NCI-H82 treated with DMSO at 0.1 percent for 48 hours (cell line): Measurements from ENCODE around the gene DNAJC4.

ENCODE experiments used
- DNase-seq: peaks from one replicate; lab custom pipeline; 2025; ENCODE audit not compliant: unreplicated experiment; lab: John Stamatoyannopoulos, UW

The DNAJC4 gene

GRCh38 chr11:64208086-64208795, 22.1 kb upstream of the DNAJC4 start:
- no peak for DNase-seq

- no peak for DNase-seq
Measured at GRCh38 chr11:64208796-64209562, 21.4 kb upstream of the DNAJC4 start.

- no peak for DNase-seq
Measured at GRCh38 chr11:64209563-64209843, 20.8 kb upstream of the DNAJC4 start.

GRCh38 chr11:64210301-64211020, 19.9 kb upstream of the DNAJC4 start:
- DNase-seq: no peak

GRCh38 chr11:64211181-64211872, 19.0 kb upstream of the DNAJC4 start:
- DNase-seq: no peak

GRCh38 chr11:64216879-64217278, 13.5 kb upstream of the DNAJC4 start:
- no peak for DNase-seq

GRCh38 chr11:64218628-64219353, 11.6 kb upstream of the DNAJC4 start:
- DNase-seq: no peak

- no peak for DNase-seq
Measured at GRCh38 chr11:64219354-64219684, 11.0 kb upstream of the DNAJC4 start.

- no peak for DNase-seq
Measured at GRCh38 chr11:64219755-64220154, 10.6 kb upstream of the DNAJC4 start.

GRCh38 chr11:64220271-64220670, 10.1 kb upstream of the DNAJC4 start:
- no peak for DNase-seq

- no peak for DNase-seq
Measured at GRCh38 chr11:64220798-64221197, 9.6 kb upstream of the DNAJC4 start.

- DNase-seq: no peak
Measured at GRCh38 chr11:64222651-64223000, 7.7 kb upstream of the DNAJC4 start.

- no peak for DNase-seq
Measured at GRCh38 chr11:64223001-64223651, 7.2 kb upstream of the DNAJC4 start.

GRCh38 chr11:64224151-64224890, 6.0 kb upstream of the DNAJC4 start:
- no peak for DNase-seq

- no peak for DNase-seq
Measured at GRCh38 chr11:64224891-64225607, 5.3 kb upstream of the DNAJC4 start.

- peak; percentile 32 for DNase-seq
Measured at GRCh38 chr11:64225608-64226506, 4.5 kb upstream of the DNAJC4 start, which contains the start of the genes NUDT22 and TRPT1. TSS of gene NUDT22 (plus strand) at chr11:64226274. CDS start at chr11:64226653, 379 bp downstream. TSS of gene TRPT1 (minus strand) at chr11:64226186. CDS start at chr11:64225860, 326 bp downstream.

- DNase-seq: no peak
Measured at GRCh38 chr11:64226507-64227051, 3.8 kb upstream of the DNAJC4 start.
